ENCODE data around the gene PSME1.

DNA sequence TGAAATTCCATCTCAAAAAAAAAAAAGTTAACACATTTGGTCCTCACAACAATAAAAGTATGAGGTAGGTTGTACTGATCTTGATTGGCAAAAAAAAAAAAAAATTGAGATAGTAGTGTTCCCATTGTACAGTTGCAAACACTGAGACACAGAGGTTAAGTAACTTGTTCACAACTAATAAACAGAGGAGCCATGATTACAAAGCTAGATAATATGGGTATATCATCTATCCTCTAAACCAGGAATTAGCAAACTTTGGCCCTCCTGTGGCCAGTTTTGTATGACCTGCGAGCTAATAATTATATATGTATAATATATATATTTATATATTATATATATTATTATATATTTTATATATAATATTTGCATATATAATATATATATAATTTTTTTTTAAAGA, 2.3 kb upstream of the PSME1 start:
- TF ChIP-seq, protein P1, sequence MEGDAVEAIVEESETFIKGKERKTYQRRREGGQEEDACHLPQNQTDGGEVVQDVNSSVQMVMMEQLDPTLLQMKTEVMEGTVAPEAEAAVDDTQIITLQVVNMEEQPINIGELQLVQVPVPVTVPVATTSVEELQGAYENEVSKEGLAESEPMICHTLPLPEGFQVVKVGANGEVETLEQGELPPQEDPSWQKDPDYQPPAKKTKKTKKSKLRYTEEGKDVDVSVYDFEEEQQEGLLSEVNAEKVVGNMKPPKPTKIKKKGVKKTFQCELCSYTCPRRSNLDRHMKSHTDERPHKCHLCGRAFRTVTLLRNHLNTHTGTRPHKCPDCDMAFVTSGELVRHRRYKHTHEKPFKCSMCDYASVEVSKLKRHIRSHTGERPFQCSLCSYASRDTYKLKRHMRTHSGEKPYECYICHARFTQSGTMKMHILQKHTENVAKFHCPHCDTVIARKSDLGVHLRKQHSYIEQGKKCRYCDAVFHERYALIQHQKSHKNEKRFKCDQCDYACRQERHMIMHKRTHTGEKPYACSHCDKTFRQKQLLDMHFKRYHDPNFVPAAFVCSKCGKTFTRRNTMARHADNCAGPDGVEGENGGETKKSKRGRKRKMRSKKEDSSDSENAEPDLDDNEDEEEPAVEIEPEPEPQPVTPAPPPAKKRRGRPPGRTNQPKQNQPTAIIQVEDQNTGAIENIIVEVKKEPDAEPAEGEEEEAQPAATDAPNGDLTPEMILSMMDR (IDR thresholded peaks at IDR 0.05): no peak
- no peak for TF ChIP-seq POLR2A (IDR thresholded peaks at IDR 0.05)
